Psoas muscle (tissue), 8 donors: ENCODE measurements around the gene MCFD2. TPM values are rescaled to one million over a fixed set of nuclear protein-coding genes. Genes with fewer than 3 reads are reported as not detected.

Source experiments
- ATAC-seq, 4 donors: fragments of 200-7000 bp; cut with Tn5 transposase; one replicate each; pipeline ENCODE4 v1.9.1; 2020; ENCODE audit warnings: moderate library complexity in 3 of 4, mild to moderate bottlenecking in 2 of 4
- DNase-seq, 2 donors: peaks; one replicate each; pipeline ENCODE4 v3.0.0-alpha.2; 2020
- H3K27ac ChIP-seq: fragments of 200-600 bp; one replicate; pipeline ENCODE4 v1.8.0; 2022
- H3K27me3 ChIP-seq, 3 donors: fragments of 200-600 bp in 1 of 3; one replicate each; pipeline versions ENCODE4 v1.6.1 to v1.8.0; 2013 to 2022; ENCODE audit warnings: low read length in 2 of 3, mild to moderate bottlenecking in 2 of 3, moderate library complexity in 1 of 3; ENCODE audit not compliant: insufficient read depth in 3 of 3
- H3K36me3 ChIP-seq, 2 donors: fragments of 200-600 bp in 1 of 2; one replicate each; pipeline versions ENCODE4 v1.6.1 to v1.8.0; 2013 to 2022; ENCODE audit warnings: low read depth in 1 of 2, mild to moderate bottlenecking in 1 of 2, moderate library complexity in 1 of 2; ENCODE audit not compliant: insufficient read depth in 1 of 2
- H3K4me1 ChIP-seq: fragments of 200-600 bp; one replicate; pipeline ENCODE4 v1.8.0; 2022
- H3K4me3 ChIP-seq: fragments of 200-600 bp; one replicate; pipeline ENCODE4 v1.8.0; 2022; ENCODE audit warnings: mild to moderate bottlenecking
- H3K9me3 ChIP-seq: fragments of 200-600 bp; one replicate; pipeline ENCODE4 v1.8.0; 2022
- WGBS, 3 donors: extraction: QIAGEN DNeasy Blood & Tissue Kit; methylation state at CpG; one replicate each; pipeline versions ENCODE4 v1.1.6 to v1.1.7; 2013; 5-methylcytosine and 5-hydroxymethylcytosine counted together
- intact Hi-C, 2 donors: fragments of 100-400 bp; cut with DNase I; formaldehyde crosslinking; loops; one replicate each; pipeline versions ENCODE4 v1.11.0 to v1.14.2; 2022
- polyA plus RNA-seq, 3 donors: library from polyadenylated mRNA; stranded (reverse); fragments of 200-250 nt; gene quantifications; one replicate each; pipeline ENCODE4 v1.2.3, GENCODE V29; 2013
- total RNA-seq, 4 donors: library from RNA; stranded (reverse); fragmentation: NEBNext Ultra II Directional in 2 of 4; extraction: Animal tissue kit (Norgen Biotek cat#: 25700) in 2 of 4; gene quantifications; one replicate each; pipeline versions ENCODE4 v1.2.1 to v1.2.4, GENCODE V29; 2021 to 2023
- TF ChIP-seq, protein P1 (sequence below): fragments of 200-600 bp; IDR thresholded peaks from one replicate; pipeline ENCODE4 v1.8.0; 2022; ENCODE audit warnings: antibody characterized with exemption
- donor health status: healthy with polysubstance abuse.
- donor health status: DM: no; HTN: no; CAD: no; lungs with moderate emphysema.
- donor health status: Bipolar disorder and iron deficiency.
- donor health status: healthy.
- donor health status: DM: yes; HTN: yes; CAD: no.
- donor health status: DM: no; HTN: no; CAD: no.
- donor health status: DM: no; HTN: no; CAD: no.
- donor health status: DM: yes; HTN: yes; CAD: no.

The MCFD2 gene
- total and polyA plus RNA-seq, 7 donors = 52.2 to 121 (median 86.5) TPM

DNA sequence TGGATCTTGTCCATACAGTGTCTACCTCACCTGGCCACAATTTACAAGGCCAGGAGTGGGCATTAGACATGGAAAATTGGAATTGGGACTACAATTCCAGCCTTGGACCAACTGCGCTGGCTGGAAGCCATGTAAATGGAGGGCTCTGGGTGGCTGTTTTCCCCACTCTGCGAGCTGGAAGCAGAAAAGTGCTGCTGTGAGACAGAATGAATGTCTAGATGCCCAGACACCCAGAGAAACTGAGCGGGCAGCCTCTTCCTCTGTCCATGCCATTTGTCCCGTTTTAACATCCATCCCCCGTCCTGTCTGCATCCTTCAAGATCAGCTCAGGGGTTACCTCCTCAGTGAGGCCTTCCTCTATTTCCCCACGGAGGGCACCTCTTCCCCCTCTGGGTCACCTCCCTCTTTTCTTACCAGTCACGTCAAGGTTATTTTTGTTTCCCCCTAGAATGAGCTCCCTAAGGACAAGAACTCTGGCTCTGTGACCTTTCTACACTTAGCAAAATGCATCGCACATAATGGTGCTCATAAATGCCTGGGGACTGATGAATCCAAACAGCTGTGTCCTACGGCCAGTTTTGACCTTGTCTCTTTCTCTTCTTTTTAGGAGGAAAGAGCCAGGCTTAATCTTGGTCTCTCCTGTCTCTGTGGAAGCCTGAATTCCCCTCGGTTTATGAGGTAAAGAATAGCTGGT is 41.2 kb downstream of the MCFD2 start:
- intact Hi-C loops = loop anchor here in 1 of 2 donors (5.0 kb wide), 1 partner anchor 57 kb away; no protein-coding TSS in a partner anchor
- Histone ChIP-seq H3K36me3 (no peaks in the 10 kb centered on the region), H3K9me3 (no peaks in the 10 kb centered on the region), H3K27me3 (no peaks in the 10 kb centered on the region), H3K4me3 (no peak overlapping the region), H3K27ac (peak overlapping the region; percentile 39), H3K4me1 (peaks cover 31% of the 10 kb centered on the region)
- TF ChIP-seq, protein P1, sequence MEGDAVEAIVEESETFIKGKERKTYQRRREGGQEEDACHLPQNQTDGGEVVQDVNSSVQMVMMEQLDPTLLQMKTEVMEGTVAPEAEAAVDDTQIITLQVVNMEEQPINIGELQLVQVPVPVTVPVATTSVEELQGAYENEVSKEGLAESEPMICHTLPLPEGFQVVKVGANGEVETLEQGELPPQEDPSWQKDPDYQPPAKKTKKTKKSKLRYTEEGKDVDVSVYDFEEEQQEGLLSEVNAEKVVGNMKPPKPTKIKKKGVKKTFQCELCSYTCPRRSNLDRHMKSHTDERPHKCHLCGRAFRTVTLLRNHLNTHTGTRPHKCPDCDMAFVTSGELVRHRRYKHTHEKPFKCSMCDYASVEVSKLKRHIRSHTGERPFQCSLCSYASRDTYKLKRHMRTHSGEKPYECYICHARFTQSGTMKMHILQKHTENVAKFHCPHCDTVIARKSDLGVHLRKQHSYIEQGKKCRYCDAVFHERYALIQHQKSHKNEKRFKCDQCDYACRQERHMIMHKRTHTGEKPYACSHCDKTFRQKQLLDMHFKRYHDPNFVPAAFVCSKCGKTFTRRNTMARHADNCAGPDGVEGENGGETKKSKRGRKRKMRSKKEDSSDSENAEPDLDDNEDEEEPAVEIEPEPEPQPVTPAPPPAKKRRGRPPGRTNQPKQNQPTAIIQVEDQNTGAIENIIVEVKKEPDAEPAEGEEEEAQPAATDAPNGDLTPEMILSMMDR = no peak
- 41 to 56% (median 45%) methylated on average over 10 of the region's 10 CpGs for WGBS, 3 donors
- DNase-seq = no peak
- ATAC-seq = peak; percentile 24 to 51 (median 34)

DNA sequence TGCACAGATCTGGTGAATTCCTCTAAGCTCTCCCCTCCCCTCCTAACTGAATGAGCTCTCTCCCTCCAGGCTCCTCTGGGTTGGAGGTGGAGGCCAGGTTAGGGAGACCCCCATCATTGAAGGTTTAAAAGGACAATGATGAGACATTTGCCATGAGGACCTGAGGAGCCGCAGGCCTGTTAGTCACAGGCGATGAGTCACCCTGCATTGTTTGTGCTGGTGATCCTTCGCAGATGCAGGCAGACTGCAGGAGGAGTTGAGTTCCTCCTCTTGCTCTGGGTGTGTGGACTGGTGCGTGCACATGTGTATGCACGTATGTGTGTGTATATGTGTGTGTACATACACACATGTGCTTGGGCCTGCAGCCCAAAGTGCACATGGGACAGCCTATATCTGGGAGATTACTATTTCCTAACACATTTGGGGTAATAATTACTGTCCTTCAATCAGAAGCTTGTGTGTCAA is 42.0 kb downstream of the MCFD2 start:
- no peaks in the 10 kb centered on the region for H3K36me3 ChIP-seq
- DNase-seq (peak; percentile 73 to 77), ATAC-seq (peak; percentile 80 to 85 (median 84))
- intact Hi-C loops = loop anchor here (2.0 to 5.0 kb wide), 2 partner anchors 56 to 69 kb away; no protein-coding TSS in a partner anchor
- TF ChIP-seq, protein P1 = no peak
- H3K27ac ChIP-seq = peak overlapping the region; percentile 59
- no peak overlapping the region for H3K4me3 ChIP-seq
- peaks cover 31% of the 10 kb centered on the region for H3K4me1 ChIP-seq
- no peaks in the 10 kb centered on the region for H3K9me3 ChIP-seq
- H3K27me3 ChIP-seq = no peaks in the 10 kb centered on the region
- WGBS, 3 donors = 45 to 65% (median 63%) methylated on average over 5 of the region's 5 CpGs

DNA sequence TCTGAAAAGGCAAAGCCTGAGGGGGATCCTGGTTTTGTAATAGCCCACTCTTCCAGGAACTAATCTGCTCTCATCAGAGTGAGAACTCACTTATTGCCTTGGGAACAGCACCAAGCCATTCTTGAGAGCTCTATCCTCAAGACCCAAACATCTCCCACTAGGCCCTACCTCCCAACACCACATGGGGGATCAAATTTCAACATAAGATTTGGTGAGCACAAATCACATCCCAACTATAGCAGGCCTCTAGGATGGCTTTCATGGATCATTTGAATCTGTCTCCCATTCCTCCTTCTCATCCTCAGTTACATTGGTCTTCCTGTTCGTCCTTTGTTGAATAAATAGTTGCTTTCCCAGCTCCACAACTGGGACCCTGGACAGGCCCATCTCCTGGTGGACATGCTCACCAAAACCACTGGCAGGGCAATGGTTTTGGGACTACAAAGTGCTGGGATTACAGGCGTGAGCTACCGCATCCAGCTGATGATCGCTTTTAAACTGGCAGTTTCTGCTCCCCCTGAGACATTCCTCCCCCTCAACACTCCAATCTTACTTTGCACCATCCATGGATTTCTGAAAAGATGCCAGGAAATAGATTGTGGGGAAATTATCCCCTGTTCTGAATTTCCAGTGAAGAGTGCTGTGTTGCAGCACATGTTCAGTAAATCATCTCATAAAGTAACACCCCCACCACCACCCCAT is 42.6 kb downstream of the MCFD2 start:
- TF ChIP-seq, protein P1 = no peak
- ATAC-seq = no peak
- H3K4me3 ChIP-seq = no peak overlapping the region
- H3K27ac ChIP-seq = peak overlapping the region; percentile 59
- H3K27me3 ChIP-seq = no peaks in the 10 kb centered on the region
- no peaks in the 10 kb centered on the region for H3K36me3 ChIP-seq
- no peak for DNase-seq
- H3K9me3 ChIP-seq = no peaks in the 10 kb centered on the region
- intact Hi-C loops = loop anchor here (2.0 to 5.0 kb wide), 2 partner anchors 56 to 68 kb away; no protein-coding TSS in a partner anchor
- WGBS, 3 donors = 87 to 100% (median 95%) methylated on average over 4 of the region's 4 CpGs
- H3K4me1 ChIP-seq = peaks cover 31% of the 10 kb centered on the region

DNA sequence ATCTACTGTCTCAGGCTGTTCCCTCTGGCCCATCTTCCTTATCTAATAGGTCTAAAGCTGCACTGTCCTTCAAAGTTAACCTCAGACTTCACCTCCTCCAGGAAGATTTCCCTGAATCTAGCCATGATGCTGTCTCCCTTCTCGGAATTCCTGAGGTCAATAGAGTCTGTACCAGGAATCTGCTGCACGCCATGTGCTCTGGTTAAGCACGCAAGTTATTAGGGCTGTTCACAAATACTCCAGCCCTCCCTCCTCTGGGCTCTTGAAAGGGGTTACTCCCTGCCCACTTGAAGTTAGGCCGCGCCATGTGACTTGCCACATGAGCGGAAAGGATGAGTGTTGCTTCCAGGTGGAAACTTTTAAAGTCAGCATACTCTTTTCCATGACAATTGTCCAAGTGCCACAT is 43.6 kb downstream of the MCFD2 start:
- Histone ChIP-seq H3K27ac (no peak overlapping the region), H3K4me3 (no peak overlapping the region), H3K4me1 (peaks cover 31% of the 10 kb centered on the region), H3K36me3 (no peaks in the 10 kb centered on the region), H3K9me3 (no peaks in the 10 kb centered on the region), H3K27me3 (no peaks in the 10 kb centered on the region)
- no peak for DNase-seq
- intact Hi-C loops = loop anchor here (2.0 to 5.0 kb wide), 2 partner anchors 55 to 67 kb away; no protein-coding TSS in a partner anchor
- TF ChIP-seq, protein P1 = no peak
- 89 to 95% (median 95%) methylated on average over 6 of the region's 6 CpGs for WGBS, 3 donors
- peak in 1 of 4 donors; percentile 26 for ATAC-seq
